ENCODE measurements around the gene COMMD8. TPM values are rescaled to one million over a fixed set of nuclear protein-coding genes. Genes with fewer than 3 reads are reported as not detected.

Gene COMMD8
- total RNA-seq, 6 donors from 2014 or later = 6.3 to 17.2 (median 15.3) TPM

- no peak overlapping the region for H3K27ac ChIP-seq
- no peaks in the 10 kb centered on the region for H3K36me3 ChIP-seq
- TF ChIP-seq POLR2AphosphoS5 (IDR thresholded peaks at IDR 0.05) (no peak), CTCF (IDR thresholded peaks at IDR 0.05) (no peak), POLR2A (IDR thresholded peaks at IDR 0.05) (no peak), EP300 (IDR thresholded peaks at IDR 0.05) (no peak)
- H3K4me1 ChIP-seq = no peaks in the 10 kb centered on the region
- DNase-seq (no peak), ATAC-seq (ENCODE audit: low FRiP score in 2 of 2) (no peak)
- H3K4me3 ChIP-seq = no peak overlapping the region
- 84 to 91% methylated on average over 4 of the region's 4 CpGs for WGBS, 2 donors
- no peaks in the 10 kb centered on the region for H3K9me3 ChIP-seq
- no peaks in the 10 kb centered on the region for H3K27me3 ChIP-seq
Measured at GRCh38 chr4:47478804-47479203, 15.3 kb upstream of the COMMD8 start.

GRCh38 chr4:47475411-47475810 lies 11.9 kb upstream of the COMMD8 start:
- TF ChIP-seq POLR2A (IDR thresholded peaks at IDR 0.05) (no peak), CTCF (IDR thresholded peaks at IDR 0.05) (no peak), EP300 (IDR thresholded peaks at IDR 0.05) (no peak), POLR2AphosphoS5 (IDR thresholded peaks at IDR 0.05) (no peak)
- H3K27ac ChIP-seq = no peak overlapping the region
- no peak overlapping the region for H3K4me3 ChIP-seq
- no peaks in the 10 kb centered on the region for H3K36me3 ChIP-seq
- H3K9me3 ChIP-seq = no peaks in the 10 kb centered on the region
- WGBS, 2 donors = 87 to 95% methylated on average over 1 of the region's 1 CpG
- ATAC-seq (ENCODE audit: low FRiP score in 2 of 2) (no peak), DNase-seq (no peak)
- no peaks in the 10 kb centered on the region for H3K27me3 ChIP-seq
- H3K4me1 ChIP-seq = no peaks in the 10 kb centered on the region

- ATAC-seq (ENCODE audit: low FRiP score in 2 of 2) = no peak
- 48 to 70% methylated on average over 4 of the region's 4 CpGs for WGBS, 2 donors
- Histone ChIP-seq H3K36me3 (no peaks in the 10 kb centered on the region), H3K27me3 (no peaks in the 10 kb centered on the region), H3K4me1 (no peaks in the 10 kb centered on the region), H3K4me3 (no peak overlapping the region), H3K27ac (no peak overlapping the region), H3K9me3 (no peaks in the 10 kb centered on the region)
- TF ChIP-seq EP300 (IDR thresholded peaks at IDR 0.05) (no peak), POLR2AphosphoS5 (IDR thresholded peaks at IDR 0.05) (no peak), POLR2A (IDR thresholded peaks at IDR 0.05) (no peak), CTCF (IDR thresholded peaks at IDR 0.05) (no peak)
- DNase-seq = no peak
Measured at GRCh38 chr4:47474799-47475198, 11.3 kb upstream of the COMMD8 start.

- H3K4me1 ChIP-seq = no peaks in the 10 kb centered on the region
- H3K4me3 ChIP-seq = no peak overlapping the region
- H3K36me3 ChIP-seq = no peaks in the 10 kb centered on the region
- DNase-seq (no peak), ATAC-seq (ENCODE audit: low FRiP score in 2 of 2) (no peak)
- H3K9me3 ChIP-seq = no peaks in the 10 kb centered on the region
- H3K27me3 ChIP-seq = no peaks in the 10 kb centered on the region
- TF ChIP-seq CTCF (IDR thresholded peaks at IDR 0.05) (no peak), EP300 (IDR thresholded peaks at IDR 0.05) (no peak), POLR2AphosphoS5 (IDR thresholded peaks at IDR 0.05) (no peak), POLR2A (IDR thresholded peaks at IDR 0.05) (no peak)
- WGBS, 2 donors = 80 to 81% methylated on average over 3 of the region's 3 CpGs
- no peak overlapping the region for H3K27ac ChIP-seq
Measured at GRCh38 chr4:47473141-47473750, 9.7 kb upstream of the COMMD8 start.

GRCh38 chr4:47471591-47471990 lies 8.1 kb upstream of the COMMD8 start:
- H3K4me1 ChIP-seq = no peaks in the 10 kb centered on the region
- no peak for DNase-seq
- H3K27me3 ChIP-seq = no peaks in the 10 kb centered on the region
- TF ChIP-seq EP300 (IDR thresholded peaks at IDR 0.05) = no peak
- TF ChIP-seq POLR2A (IDR thresholded peaks at IDR 0.05) = no peak
- no peak for TF ChIP-seq CTCF (IDR thresholded peaks at IDR 0.05)
- no peak for TF ChIP-seq POLR2AphosphoS5 (IDR thresholded peaks at IDR 0.05)
- H3K9me3 ChIP-seq = no peaks in the 10 kb centered on the region
- H3K27ac ChIP-seq = no peak overlapping the region
- WGBS, 2 donors = 76 to 77% methylated on average over 2 of the region's 2 CpGs
- no peak for ATAC-seq (ENCODE audit: low FRiP score in 2 of 2)
- H3K4me3 ChIP-seq = no peak overlapping the region
- no peaks in the 10 kb centered on the region for H3K36me3 ChIP-seq
